Heart right ventricle (tissue), 16 donors: ENCODE data around the gene ACER3. TPM values are rescaled to one million over a fixed set of nuclear protein-coding genes. Genes with fewer than 3 reads are reported as not detected.

ENCODE experiments used
- ATAC-seq, 8 donors: fragments of 200-7000 bp; cut with Tn5 transposase; one replicate each; pipeline ENCODE4 v1.9.1; 2020; ENCODE audit warnings: mild to moderate bottlenecking in 8 of 8, moderate library complexity in 8 of 8, moderate number of reproducible peaks in 1 of 8
- DNase-seq, 2 donors: peaks; one replicate each; pipeline ENCODE4 v3.0.0-alpha.2; 2020
- H3K27ac ChIP-seq, 10 donors: fragments of 200-600 bp; sonication (generic) in 2 of 10; one replicate each; pipeline versions ENCODE4 v1.5.0 to v1.8.0; 2020 to 2022; ENCODE audit warnings: mild to moderate bottlenecking in 3 of 10
- H3K27me3 ChIP-seq, 7 donors: fragments of 200-600 bp; one replicate each; pipeline ENCODE4 v1.8.0; 2021 to 2022; ENCODE audit warnings: mild to moderate bottlenecking in 2 of 7
- H3K36me3 ChIP-seq, 9 donors: fragments of 200-600 bp; sonication (generic) in 1 of 9; one replicate each; pipeline versions ENCODE4 v1.5.0 to v1.8.0; 2020 to 2022; ENCODE audit warnings: mild to moderate bottlenecking in 2 of 9
- H3K4me1 ChIP-seq, 9 donors: fragments of 200-600 bp; sonication (generic) in 1 of 9; one replicate each; pipeline versions ENCODE4 v1.5.0 to v1.8.0; 2020 to 2022; ENCODE audit warnings: mild to moderate bottlenecking in 4 of 9
- H3K4me3 ChIP-seq, 10 donors: fragments of 200-600 bp; sonication (generic) in 2 of 10; one replicate each; pipeline versions ENCODE4 v1.5.0 to v1.8.0; 2020 to 2022; ENCODE audit warnings: mild to moderate bottlenecking in 7 of 10, moderate library complexity in 2 of 10
- H3K9me3 ChIP-seq, 11 donors: fragments of 200-600 bp in 10 of 11; sonication (generic) in 2 of 11; one replicate each; pipeline versions ENCODE4 v1.5.0 to v1.8.0; 2013 to 2022; ENCODE audit warnings: mild to moderate bottlenecking in 2 of 11, control low read depth in 1 of 11, moderate library complexity in 1 of 11
- CTCF ChIP-seq, 9 donors: fragments of 200-600 bp; sonication (generic) in 2 of 9; IDR thresholded peaks; one replicate each; pipeline versions ENCODE4 v1.5.0 to v1.8.0; 2021 to 2022; ENCODE audit warnings: antibody characterized with exemption in 9 of 9, mild to moderate bottlenecking in 5 of 9, moderate library complexity in 1 of 9
- WGBS, 2 donors: extraction: QIAGEN DNeasy Blood & Tissue Kit; methylation state at CpG; one replicate each; pipeline ENCODE4 v1.1.7; 2013; ENCODE audit warnings: inconsistent platforms in 1 of 2; 5-methylcytosine and 5-hydroxymethylcytosine counted together
- intact Hi-C, 10 donors: fragments of 100-400 bp; cut with DNase I; formaldehyde crosslinking; loops; one replicate each; pipeline versions ENCODE4 v1.11.1 to v1.14.2; 2022
- polyA plus RNA-seq, 2 donors: library from polyadenylated mRNA; stranded (reverse); fragments of 200-250 nt; gene quantifications; one replicate each; pipeline ENCODE4 v1.2.3, GENCODE V29; 2013
- total RNA-seq, 10 donors: library from RNA; stranded (reverse); fragmentation: NEBNext Ultra II Directional in 3 of 10; extraction: Animal tissue kit (Norgen Biotek cat#: 25700) in 3 of 10; gene quantifications; one replicate each; pipeline versions ENCODE4 v1.2.1 to v1.2.4, GENCODE V29; 2021 to 2023
- donor health status: Arrhythmogenic right ventricular cardiomyopathy.
- donor health status: ischemic (EF 13 %, LVEDD 7.1; RV severe dilation, severe dysfunction).
- donor health status: healthy with polysubstance abuse.
- donor health status: DM: no; HTN: yes; CAD: no.
- donor health status: DM: no; HTN: no; CAD: no.
- donor health status: ischemic (EF 25% LVEDD 6.9; RV normal size, moderate dysfunction).
- donor health status: ischemic (EF 25% LVEDD 5.7; RV mildly dilated, moderate dysfunction).
- donor health status: healthy.
- donor health status: DM: yes; HTN: yes; CAD: no.
- donor health status: Ischemic cardiomyopathy.
- donor health status: ischemic (EF 35%, LVEDD 5.7; RV mildly dilated, moderate dysfunction).
- donor health status: nonischemic (EF 11% LVEDD 7.7; RV severe dilation, severe dysfunction).
- donor health status: DM: yes; HTN: yes; CAD: no.
- donor health status: PGD.
- donor health status: ischemic (EF 29% LVEDD 5.4; RV normal size, mild dysfunction).
- donor health status: nonischemic (EF 23%, LVEDD 6.1; RV moderate dilation, normal function).

ACER3 gene
- total and polyA plus RNA-seq, 12 donors = 2.9 to 14.8 (median 9.6) TPM

GRCh38 chr11:76972051-76972450 lies 111.3 kb downstream of the ACER3 start:
- TF ChIP-seq CTCF (IDR thresholded peaks at IDR 0.05) = no peak
- peaks cover 0 to 26% (median 7%) of the 10 kb centered on the region in 11 donors for H3K9me3 ChIP-seq
- H3K27me3 ChIP-seq = no peaks in the 10 kb centered on the region
- ATAC-seq = no peak
- intact Hi-C loops = no loop called here
- no peak overlapping the region for H3K4me3 ChIP-seq
- DNase-seq = no peak
- H3K36me3 ChIP-seq = peaks cover 0 to 12% (median 0%) of the 10 kb centered on the region in 9 donors
- H3K27ac ChIP-seq = no peak overlapping the region
- H3K4me1 ChIP-seq = no peaks in the 10 kb centered on the region

- no peak for ATAC-seq
- intact Hi-C loops = no loop called here
- 66 to 67% methylated on average over 2 of the region's 2 CpGs for WGBS, 2 donors
These were observed 113.6 kb downstream of the ACER3 start for GRCh38 chr11:76974179-76974891.

GRCh38 chr11:76975513-76975912 lies 114.8 kb downstream of the ACER3 start:
- Histone ChIP-seq H3K9me3 (peaks cover 0 to 27% (median 7%) of the 10 kb centered on the region in 11 donors), H3K36me3 (peaks cover 0 to 30% (median 0%) of the 10 kb centered on the region in 9 donors), H3K27me3 (no peaks in the 10 kb centered on the region), H3K4me1 (no peaks in the 10 kb centered on the region), H3K27ac (no peak overlapping the region), H3K4me3 (no peak overlapping the region)
- TF ChIP-seq CTCF (IDR thresholded peaks at IDR 0.05) = no peak
- ATAC-seq (no peak), DNase-seq (no peak)
- intact Hi-C loops = no loop called here

More at GRCh38 chr11:76974179-76974891, 113.6 kb downstream of the ACER3 start:
- TF ChIP-seq CTCF (IDR thresholded peaks at IDR 0.05) = no peak
- no peak for DNase-seq
- peaks cover 0 to 33% (median 7%) of the 10 kb centered on the region in 11 donors for H3K9me3 ChIP-seq
- peaks cover 0 to 30% (median 0%) of the 10 kb centered on the region in 9 donors for H3K36me3 ChIP-seq
- no peaks in the 10 kb centered on the region for H3K27me3 ChIP-seq
- H3K27ac ChIP-seq = no peak overlapping the region
- no peak overlapping the region for H3K4me3 ChIP-seq
- no peaks in the 10 kb centered on the region for H3K4me1 ChIP-seq

- ATAC-seq = peak in 1 of 8 donors; percentile 61
- WGBS, 2 donors = 98 to 99% methylated on average over 8 of the region's 8 CpGs
- H3K27me3 ChIP-seq = no peaks in the 10 kb centered on the region
These were observed 117.1 kb downstream of the ACER3 start for GRCh38 chr11:76977791-76978190.

More at GRCh38 chr11:76977791-76978190, 117.1 kb downstream of the ACER3 start:
- intact Hi-C loops = no loop called here
- Histone ChIP-seq H3K9me3 (peaks cover 0 to 7% (median 0%) of the 10 kb centered on the region in 11 donors), H3K4me3 (no peak overlapping the region), H3K36me3 (peaks cover 0 to 29% (median 0%) of the 10 kb centered on the region in 9 donors), H3K27ac (no peak overlapping the region), H3K4me1 (no peaks in the 10 kb centered on the region)
- DNase-seq = no peak
- no peak for TF ChIP-seq CTCF (IDR thresholded peaks at IDR 0.05)
